NT2/D1 (cell line): ENCODE data around the gene RORC.

Experiments used
- SUZ12 ChIP-seq: IDR thresholded peaks from 2 replicates; pipeline ENCODE4 v1.6.1; 2011; ENCODE audit not compliant: insufficient read length, insufficient read depth; ENCODE audit errors: extremely low read depth
- YY1 ChIP-seq: IDR thresholded peaks from 2 replicates; pipeline ENCODE4 v1.6.1; 2011; ENCODE audit not compliant: insufficient read length, insufficient read depth

DNA sequence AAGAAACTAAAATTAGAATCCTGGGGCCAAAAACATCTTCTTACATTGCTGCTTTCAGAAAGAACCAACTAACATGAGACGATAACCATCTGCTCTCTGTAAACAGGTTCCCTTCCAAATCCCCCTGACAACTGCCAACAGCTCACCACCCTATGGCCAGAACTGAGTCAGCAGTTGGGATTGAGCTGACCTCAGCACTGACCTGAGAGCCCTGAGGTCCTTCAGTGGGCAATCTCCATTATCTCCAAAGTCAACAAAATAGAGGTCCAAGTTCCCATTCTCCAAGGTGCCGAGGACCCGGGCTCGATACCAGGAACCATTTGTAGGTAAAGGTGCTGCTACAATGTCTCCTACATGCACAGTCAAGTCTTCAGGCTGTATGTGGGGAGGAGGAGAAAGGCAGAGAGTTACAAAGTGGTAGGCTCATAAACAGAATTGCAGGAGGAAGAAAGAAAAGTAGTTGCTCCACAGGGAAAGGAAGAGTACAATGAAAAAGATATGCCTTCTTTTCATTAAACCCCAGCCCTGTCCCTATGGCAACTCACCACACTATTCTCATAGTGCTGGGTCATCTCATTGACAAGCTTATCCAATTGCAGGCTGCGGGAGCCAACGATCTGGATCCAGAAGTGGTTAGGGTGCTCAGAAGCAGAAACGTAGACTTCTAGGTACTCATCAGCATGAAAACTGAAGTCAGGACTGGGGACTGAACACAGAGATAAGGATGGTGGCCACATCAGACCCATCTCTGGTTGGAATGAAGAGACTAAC is 55.5 kb downstream of the RORC start:
- TF ChIP-seq YY1 (no peak), SUZ12 (no peak)
